Brain microvascular endothelial cell (primary cell): ENCODE results near the gene BTBD9.

ENCODE experiments used
- DNase-seq: peaks from one replicate; pipeline ENCODE4 v3.0.0-alpha.2; 2020
- H3K27ac ChIP-seq: fragments of 250-450 bp; sonication (Bioruptor Pico); 2 replicates; pipeline ENCODE4 v1.5.1; 2020; ENCODE audit warnings: mild to moderate bottlenecking, moderate library complexity
- H3K27me3 ChIP-seq: fragments of 250-450 bp; sonication (Bioruptor Pico); replicated peaks from 2 replicates; pipeline ENCODE4 v1.5.1; 2020; ENCODE audit warnings: mild to moderate bottlenecking
- H3K36me3 ChIP-seq: fragments of 250-450 bp; sonication (Bioruptor Pico); replicated peaks from 2 replicates; pipeline ENCODE4 v1.5.1; 2020; ENCODE audit warnings: mild to moderate bottlenecking
- H3K4me3 ChIP-seq: 2 replicates; pipeline ENCODE4 v1.5.1; 2011; ENCODE audit warnings: low read depth, mild to moderate bottlenecking, control low read depth, low read length, moderate library complexity
- CTCF ChIP-seq: IDR thresholded peaks from 2 replicates; pipeline ENCODE4 v1.5.1; 2011; ENCODE audit warnings: low read depth, mild to moderate bottlenecking, moderate library complexity, low read length, control low read depth, inconsistent platforms; ENCODE audit errors: missing control alignments
- in situ Hi-C: cut with HindIII; loops from 2 replicates; pipeline ENCODE4 v1.10.0; 2017; ENCODE audit warnings: low sequenced_read_pairs, low pct_ligation_motif_present

The BTBD9 gene

DNA sequence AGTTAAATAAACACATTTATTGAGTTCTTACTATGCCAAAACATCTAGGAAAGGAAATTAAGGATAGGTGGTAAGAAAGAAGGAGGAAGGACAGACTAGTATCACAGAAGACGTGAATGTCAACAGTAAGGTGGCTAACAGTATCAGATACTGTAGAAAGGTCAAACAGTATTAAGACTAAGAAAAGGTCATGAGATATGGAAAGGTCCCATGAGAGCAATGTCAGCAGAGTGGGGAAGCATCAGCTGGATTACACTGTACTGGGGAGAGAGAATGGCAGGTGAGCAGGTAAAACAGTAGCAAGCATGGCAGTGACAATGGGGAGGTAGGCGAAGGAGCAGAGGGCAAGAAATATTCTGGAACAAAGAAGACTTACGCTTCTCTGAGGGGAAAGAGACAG lies 45.2 kb upstream of the BTBD9 start:
- no peaks in the 10 kb centered on the region for H3K27me3 ChIP-seq
- no peak overlapping the region for H3K4me3 ChIP-seq
- no peak for DNase-seq
- TF ChIP-seq CTCF = no peak
- in situ Hi-C loops = no loop called here
- H3K36me3 ChIP-seq = peaks cover 18% of the 10 kb centered on the region
- no peak overlapping the region for H3K27ac ChIP-seq

DNA sequence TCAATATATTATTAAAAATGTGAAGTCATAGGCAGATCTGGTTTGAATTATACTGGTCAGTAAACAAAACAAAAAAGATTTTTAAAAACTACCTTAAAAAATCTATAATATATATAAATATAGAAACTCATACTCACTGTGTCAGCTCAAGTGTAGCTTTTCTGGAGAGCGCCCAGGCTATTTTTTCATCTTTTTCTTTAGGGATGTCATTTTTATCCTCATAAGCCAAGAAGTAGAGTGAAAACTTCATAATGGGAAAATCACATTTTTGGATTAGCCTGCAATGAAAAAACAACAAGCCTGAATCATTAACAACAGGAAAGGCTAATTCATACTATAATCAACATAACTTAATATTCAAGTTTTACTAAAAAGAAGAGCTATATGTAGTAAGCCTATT lies 44.5 kb upstream of the BTBD9 start:
- in situ Hi-C loops = no loop called here
- Histone ChIP-seq H3K27me3 (no peaks in the 10 kb centered on the region), H3K36me3 (peaks cover 18% of the 10 kb centered on the region), H3K27ac (no peak overlapping the region), H3K4me3 (no peak overlapping the region)
- no peak for TF ChIP-seq CTCF
- no peak for DNase-seq

- Histone ChIP-seq H3K27ac (no peak overlapping the region), H3K27me3 (no peaks in the 10 kb centered on the region), H3K36me3 (peaks cover 32% of the 10 kb centered on the region), H3K4me3 (no peak overlapping the region)
- in situ Hi-C loops = no loop called here
- no peak for TF ChIP-seq CTCF
- DNase-seq = no peak
These were observed 42.1 kb upstream of the BTBD9 start for GRCh38 chr6:38681850-38682249.

GRCh38 chr6:38679668-38680067 lies 39.9 kb upstream of the BTBD9 start:
- in situ Hi-C loops = no loop called here
- no peak for DNase-seq
- peaks cover 46% of the 10 kb centered on the region for H3K36me3 ChIP-seq
- no peaks in the 10 kb centered on the region for H3K27me3 ChIP-seq
- no peak overlapping the region for H3K4me3 ChIP-seq
- no peak for TF ChIP-seq CTCF
- no peak overlapping the region for H3K27ac ChIP-seq

GRCh38 chr6:38678178-38678760 lies 38.5 kb upstream of the BTBD9 start:
- Histone ChIP-seq H3K4me3 (no peak overlapping the region), H3K27ac (no peak overlapping the region), H3K27me3 (no peaks in the 10 kb centered on the region), H3K36me3 (peaks cover 43% of the 10 kb centered on the region)
- no peak for TF ChIP-seq CTCF
- in situ Hi-C loops = no loop called here
- no peak for DNase-seq

DNA sequence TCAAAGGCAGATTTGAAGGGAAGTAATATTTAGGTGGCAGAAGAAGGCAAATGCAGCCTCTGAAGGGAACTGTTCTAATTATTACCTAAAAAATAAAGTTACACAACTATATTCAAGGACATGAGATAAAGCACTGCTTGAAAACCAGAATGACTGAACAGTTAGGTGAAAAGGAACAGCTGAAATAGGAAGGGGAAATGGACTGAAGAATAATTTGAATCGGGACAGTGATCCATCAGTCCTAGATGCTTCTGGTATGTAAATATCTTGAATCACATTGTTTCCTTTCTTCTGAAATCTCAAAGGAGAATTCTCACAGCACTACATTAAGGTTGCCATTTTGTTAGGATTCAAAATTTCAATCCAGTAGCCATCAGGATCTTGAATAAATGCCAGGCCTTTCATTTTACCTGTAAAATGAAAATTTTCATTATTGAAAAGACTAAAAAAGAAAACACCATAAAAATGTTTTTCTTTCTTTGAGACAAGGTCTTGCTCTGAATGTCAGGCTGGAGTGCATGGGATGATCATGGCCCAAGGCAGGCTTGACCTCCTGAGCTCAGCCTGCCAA lies 37.3 kb upstream of the BTBD9 start:
- no peak for TF ChIP-seq CTCF
- Histone ChIP-seq H3K27me3 (no peaks in the 10 kb centered on the region), H3K4me3 (no peak overlapping the region), H3K27ac (no peak overlapping the region), H3K36me3 (peaks cover 39% of the 10 kb centered on the region)
- DNase-seq = no peak
- in situ Hi-C loops = no loop called here
